Astrocyte of the spinal cord (primary cell): Measurements from ENCODE around the gene SLC4A4.

Experiments
- DNase-seq: peaks from one replicate; pipeline ENCODE4 v3.0.0; 2011; ENCODE audit warnings: low read depth, low spot score
- H3K4me3 ChIP-seq: 2 replicates; pipeline ENCODE4 v1.5.1; 2011; ENCODE audit warnings: low read depth, mild to moderate bottlenecking, low read length, moderate library complexity
- in situ Hi-C: cut with HindIII; loops from 2 replicates; pipeline ENCODE4 v1.10.0; 2017; ENCODE audit warnings: low sequenced_read_pairs
- TF ChIP-seq, protein P1 (sequence below): IDR thresholded peaks from 2 replicates; pipeline ENCODE4 v1.5.1; 2012; ENCODE audit warnings: low read depth, mild to moderate bottlenecking, low read length, inconsistent platforms

Gene SLC4A4

DNA sequence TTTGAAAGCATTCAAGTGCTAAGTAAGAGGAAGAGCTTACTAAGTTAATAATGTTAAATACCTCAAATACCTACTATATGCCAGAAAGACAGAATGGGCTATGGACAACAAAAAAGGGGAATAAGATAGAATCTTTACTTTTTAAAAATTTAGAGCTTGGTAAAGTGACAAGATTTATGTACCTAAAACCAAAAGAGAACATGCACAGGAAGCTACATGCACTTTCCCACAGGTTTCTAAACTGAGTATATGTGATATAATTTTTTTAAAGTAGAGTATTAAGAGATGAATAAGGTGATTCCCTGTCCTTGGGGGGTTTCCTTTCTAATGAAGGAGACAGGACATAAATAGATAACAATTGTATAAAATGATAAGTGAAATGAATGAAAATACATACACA, 30.7 kb downstream of the SLC4A4 start:
- TF ChIP-seq, protein P1, sequence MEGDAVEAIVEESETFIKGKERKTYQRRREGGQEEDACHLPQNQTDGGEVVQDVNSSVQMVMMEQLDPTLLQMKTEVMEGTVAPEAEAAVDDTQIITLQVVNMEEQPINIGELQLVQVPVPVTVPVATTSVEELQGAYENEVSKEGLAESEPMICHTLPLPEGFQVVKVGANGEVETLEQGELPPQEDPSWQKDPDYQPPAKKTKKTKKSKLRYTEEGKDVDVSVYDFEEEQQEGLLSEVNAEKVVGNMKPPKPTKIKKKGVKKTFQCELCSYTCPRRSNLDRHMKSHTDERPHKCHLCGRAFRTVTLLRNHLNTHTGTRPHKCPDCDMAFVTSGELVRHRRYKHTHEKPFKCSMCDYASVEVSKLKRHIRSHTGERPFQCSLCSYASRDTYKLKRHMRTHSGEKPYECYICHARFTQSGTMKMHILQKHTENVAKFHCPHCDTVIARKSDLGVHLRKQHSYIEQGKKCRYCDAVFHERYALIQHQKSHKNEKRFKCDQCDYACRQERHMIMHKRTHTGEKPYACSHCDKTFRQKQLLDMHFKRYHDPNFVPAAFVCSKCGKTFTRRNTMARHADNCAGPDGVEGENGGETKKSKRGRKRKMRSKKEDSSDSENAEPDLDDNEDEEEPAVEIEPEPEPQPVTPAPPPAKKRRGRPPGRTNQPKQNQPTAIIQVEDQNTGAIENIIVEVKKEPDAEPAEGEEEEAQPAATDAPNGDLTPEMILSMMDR: no peak
- in situ Hi-C loops: no loop called here
- no peak overlapping the region for H3K4me3 ChIP-seq
- no peak for DNase-seq

DNA sequence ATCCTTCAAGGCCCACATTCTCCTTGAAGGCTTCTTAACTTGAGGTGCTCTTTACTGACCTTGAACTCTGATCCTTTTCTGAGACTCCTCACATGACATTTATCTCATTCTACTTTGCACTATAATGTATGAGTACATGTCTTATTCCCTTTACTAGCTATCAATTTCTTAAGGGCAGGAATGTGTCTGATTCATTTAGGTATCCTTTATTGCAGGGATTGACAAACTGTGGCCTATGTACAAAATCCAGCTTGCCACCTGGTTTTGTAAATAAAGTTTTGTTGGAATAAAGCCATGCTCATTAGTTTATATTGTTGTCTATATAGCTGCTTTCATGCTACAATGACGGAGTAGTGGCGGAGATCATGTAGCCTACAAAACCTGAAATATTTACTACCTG, 36.7 kb downstream of the SLC4A4 start:
- H3K4me3 ChIP-seq: no peak overlapping the region
- in situ Hi-C loops: no loop called here
- TF ChIP-seq, protein P1: no peak
- DNase-seq: no peak

DNA sequence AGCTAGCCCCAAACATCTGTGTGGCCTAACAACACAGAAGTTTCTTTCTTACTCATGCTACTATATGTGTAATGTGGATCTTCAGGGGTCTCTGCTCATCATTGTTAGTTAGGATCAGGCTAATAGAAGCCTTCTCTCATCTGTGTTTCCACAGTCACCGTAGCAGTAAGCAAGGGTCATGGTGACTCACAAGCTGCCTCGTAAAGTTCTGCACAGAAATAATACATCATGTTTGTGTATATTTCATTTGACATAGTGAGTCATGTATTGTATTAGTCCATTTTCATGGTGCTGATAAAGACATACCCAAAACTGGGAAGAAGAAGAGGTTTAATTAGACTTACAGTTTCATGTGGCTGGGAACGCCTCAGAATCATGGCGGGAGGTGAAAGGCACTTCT, 38.7 kb downstream of the SLC4A4 start:
- H3K4me3 ChIP-seq: no peak overlapping the region
- in situ Hi-C loops: no loop called here
- DNase-seq: peak; percentile 78
- TF ChIP-seq, protein P1: no peak

DNA sequence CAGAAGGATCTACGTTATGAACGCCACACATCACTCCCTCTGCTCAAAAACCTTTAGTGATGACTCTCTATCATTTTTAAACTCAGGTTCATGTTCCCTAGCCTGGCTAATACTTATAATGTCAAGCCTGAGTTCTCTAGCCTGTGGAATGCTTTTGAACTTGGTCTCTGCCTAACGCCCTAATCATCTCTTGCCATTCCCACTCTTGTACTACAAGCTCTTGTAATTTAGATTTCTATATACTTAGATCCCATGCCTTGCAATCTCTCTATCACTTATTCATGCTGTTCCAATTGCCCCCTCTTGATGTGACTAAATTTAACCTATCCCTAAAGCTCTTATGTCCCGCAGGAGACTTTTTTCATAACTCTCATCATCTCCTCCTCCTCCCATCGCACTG, 40.3 kb downstream of the SLC4A4 start:
- no peak for DNase-seq
- H3K4me3 ChIP-seq: no peak overlapping the region
- TF ChIP-seq, protein P1: no peak
- in situ Hi-C loops: no loop called here

DNA sequence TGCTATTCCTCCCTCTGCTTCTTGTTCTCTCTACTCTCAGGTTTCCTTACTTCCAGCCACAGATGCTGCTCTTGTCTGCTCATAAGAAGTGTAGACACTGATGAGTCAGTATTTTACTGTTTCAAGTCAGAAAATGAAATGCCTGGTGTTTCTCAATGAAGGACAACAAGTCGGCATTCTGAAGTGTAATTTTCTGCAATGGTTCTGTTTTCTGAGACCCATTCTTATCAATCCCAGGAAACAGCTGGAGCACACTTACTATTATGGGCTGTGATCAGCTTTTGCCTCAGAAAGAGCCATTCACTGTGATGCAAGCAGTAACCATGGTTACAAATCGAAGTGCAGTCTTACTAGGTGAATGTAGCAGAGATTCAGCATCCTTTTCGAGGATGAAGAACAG, 42.0 kb downstream of the SLC4A4 start:
- in situ Hi-C loops: no loop called here
- H3K4me3 ChIP-seq: no peak overlapping the region
- TF ChIP-seq, protein P1: no peak
- DNase-seq: peak; percentile 52

DNA sequence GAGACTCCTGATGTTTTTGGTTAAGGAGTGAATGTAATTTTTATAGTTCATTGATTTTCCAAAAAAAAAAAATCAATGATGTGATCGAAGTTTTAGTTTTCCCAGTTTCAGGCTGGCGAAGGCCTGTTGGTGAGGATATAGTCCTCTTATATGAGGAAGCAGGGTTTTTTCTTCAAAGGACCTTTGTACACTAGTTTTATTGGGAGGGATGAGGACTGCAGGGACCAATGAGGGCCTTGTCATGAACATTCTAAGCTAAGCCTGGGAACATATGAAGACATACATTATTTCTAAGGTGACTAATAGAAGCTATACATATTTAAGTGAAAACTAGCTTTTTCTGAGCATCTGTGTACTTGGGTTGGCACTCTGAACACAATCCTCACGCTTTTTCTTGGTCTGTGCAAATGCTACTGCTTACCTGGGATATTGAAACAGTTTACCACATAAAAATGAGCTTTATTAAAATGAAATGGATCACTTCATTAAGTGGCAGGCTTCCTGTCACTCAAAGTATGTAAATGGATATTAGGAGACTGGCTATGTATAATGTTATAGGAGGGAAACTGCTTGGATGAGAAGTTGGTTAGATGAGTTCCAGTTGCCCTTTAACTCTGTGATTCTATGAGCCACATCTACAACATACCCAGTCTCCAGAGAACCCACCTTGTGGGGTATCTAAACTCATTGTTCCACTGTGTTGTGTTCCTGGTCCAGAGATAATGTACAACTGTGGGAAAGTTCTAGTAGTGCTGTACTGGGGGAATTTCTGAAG, 43.5 kb downstream of the SLC4A4 start:
- no peak for DNase-seq
- in situ Hi-C loops: no loop called here
- no peak overlapping the region for H3K4me3 ChIP-seq
- TF ChIP-seq, protein P1: no peak
